WTC11 (cell line): ENCODE results near the gene ZCCHC2. TPM values are rescaled to one million over a fixed set of nuclear protein-coding genes. Genes with fewer than 3 reads are reported as not detected.

ENCODE experiments used
- ATAC-seq: fragments of 200-7000 bp; cut with Tn5 transposase; 2 replicates; pipeline ENCODE4 v1.10.0; 2021; ENCODE audit warnings: mild to moderate bottlenecking, moderate library complexity
- CTCF ChIA-PET: fragments of 300-600 bp; sonication (Branson Sonifier 250); formaldehyde crosslinking; loops from one replicate; lab custom pipeline; 2021; ENCODE audit warnings: antibody characterized with exemption; lab: Charles Lee
- POLR2A ChIA-PET: fragments of 350-600 bp; sonication (Branson Sonifier 250); formaldehyde crosslinking; loops from one replicate; lab custom pipeline; 2021; ENCODE audit warnings: antibody characterized with exemption; lab: Charles Lee
- DNase-seq: peaks from one replicate; pipeline ENCODE4 v3.0.0; 2021; ENCODE audit warnings: low spot score
- H3K27ac Mint-ChIP-seq: 2 replicates; pipeline ENCODE4 v1.8.0; 2021; ENCODE audit warnings: mixed read lengths
- H3K27me3 Mint-ChIP-seq: 2 replicates; pipeline ENCODE4 v1.8.0; 2021; ENCODE audit warnings: low read depth, mild to moderate bottlenecking, moderate library complexity, mixed read lengths
- H3K36me3 Mint-ChIP-seq: 2 replicates; pipeline ENCODE4 v1.8.0; 2021; ENCODE audit warnings: mixed read lengths
- H3K4me1 Mint-ChIP-seq: 2 replicates; pipeline ENCODE4 v1.8.0; 2022; ENCODE audit warnings: mixed read lengths
- H3K4me3 Mint-ChIP-seq: 2 replicates; pipeline ENCODE4 v1.8.0; 2021; ENCODE audit warnings: mild to moderate bottlenecking, moderate library complexity, mixed read lengths
- H3K9me3 Mint-ChIP-seq: 2 replicates; pipeline ENCODE4 v1.8.0; 2021; ENCODE audit warnings: mixed read lengths
- CTCF ChIP-seq: fragments of 200-600 bp; IDR thresholded peaks from 2 replicates; pipeline ENCODE4 v1.8.0; 2022; ENCODE audit warnings: antibody characterized with exemption
- ERG ChIP-seq: fragments of 250-450 bp; sonication (Bioruptor Pico); IDR thresholded peaks from 2 replicates; pipeline ENCODE4 v1.8.0; 2021; ENCODE audit warnings: mild to moderate bottlenecking
- ETV6 ChIP-seq: sonication (generic); formaldehyde crosslinking; IDR thresholded peaks from 2 replicates; pipeline ENCODE4 v1.8.1; 2022; ENCODE audit warnings: mild to moderate bottlenecking, missing genetic modification reagents
- HMGXB4 ChIP-seq: sonication (generic); formaldehyde crosslinking; IDR thresholded peaks from 2 replicates; pipeline ENCODE4 v1.8.1; 2023; ENCODE audit warnings: mild to moderate bottlenecking, moderate library complexity, missing genetic modification reagents
- KAT7 ChIP-seq: sonication (generic); formaldehyde crosslinking; IDR thresholded peaks from 2 replicates; pipeline ENCODE4 v1.8.1; 2023; ENCODE audit warnings: missing genetic modification reagents, mild to moderate bottlenecking, borderline replicate concordance
- NFATC4 ChIP-seq: fragments of 250-450 bp; sonication (Bioruptor Pico); IDR thresholded peaks from 2 replicates; pipeline ENCODE4 v1.9.0; 2021; ENCODE audit warnings: mild to moderate bottlenecking
- TEAD4 ChIP-seq: sonication (generic); formaldehyde crosslinking; IDR thresholded peaks from 2 replicates; pipeline ENCODE4 v1.8.0; 2022; ENCODE audit warnings: mild to moderate bottlenecking, missing genetic modification reagents
- ZBTB43 ChIP-seq: sonication (generic); formaldehyde crosslinking; IDR thresholded peaks from 2 replicates; pipeline ENCODE4 v1.8.1; 2023; ENCODE audit warnings: mild to moderate bottlenecking, missing genetic modification reagents
- ZMAT4 ChIP-seq: fragments of 250-450 bp; sonication (Bioruptor Pico); IDR thresholded peaks from 2 replicates; pipeline ENCODE4 v1.9.0; 2021; ENCODE audit warnings: mild to moderate bottlenecking
- ZNF219 ChIP-seq: sonication (generic); formaldehyde crosslinking; IDR thresholded peaks from 2 replicates; pipeline ENCODE4 v1.8.0; 2023; ENCODE audit warnings: missing genetic modification reagents, mild to moderate bottlenecking, borderline replicate concordance
- ZNF232 ChIP-seq: sonication (generic); formaldehyde crosslinking; IDR thresholded peaks from 2 replicates; pipeline ENCODE4 v1.8.0; 2022; ENCODE audit warnings: mild to moderate bottlenecking, missing genetic modification reagents
- ZNF281 ChIP-seq: sonication (generic); formaldehyde crosslinking; IDR thresholded peaks from 2 replicates; pipeline ENCODE4 v1.8.0; 2023; ENCODE audit warnings: mild to moderate bottlenecking, missing genetic modification reagents
- ZNF423 ChIP-seq: fragments of 250-450 bp; sonication (Bioruptor Pico); IDR thresholded peaks from 2 replicates; pipeline ENCODE4 v2.1.2; 2022; ENCODE audit warnings: mild to moderate bottlenecking, moderate library complexity
- total RNA-seq: library from RNA; stranded (reverse); gene quantifications from 3 replicates; pipeline ENCODE4 v1.2.3, GENCODE V29; 2021

The ZCCHC2 gene
- total RNA-seq, 1 experiment from 2014 or later = 18.8 TPM

GRCh38 chr18:62590799-62591590 lies 68.2 kb downstream of the ZCCHC2 start (continued):
- TF ChIP-seq TEAD4 (CRISPR knock-in tag) = no peak

- TF ChIP-seq ZBTB43 (CRISPR knock-in tag) = 0 out of 2 replicates have a peak, but pooled peaks have one; percentile 50
- no peak for TF ChIP-seq ZNF219
- no peak for TF ChIP-seq ZNF232 (CRISPR knock-in tag)
- peak; percentile 88 for TF ChIP-seq ZNF423 (CRISPR knock-in tag)
- TF ChIP-seq ERG (CRISPR knock-in tag) = no peak
- TF ChIP-seq HMGXB4 (CRISPR knock-in tag) = no peak; the same call in none of the 2 replicates
- no peak for TF ChIP-seq CTCF
- TF ChIP-seq ZNF281 (CRISPR knock-in tag) = 0 out of 2 replicates have a peak, but pooled peaks have one; percentile 22
- peak; percentile 45; the same call in 1 of the 2 replicates for TF ChIP-seq ETV6
- no peak for TF ChIP-seq NFATC4 (CRISPR knock-in tag)
- TF ChIP-seq KAT7 (CRISPR knock-in tag) = no peak
- TF ChIP-seq ZMAT4 = no peak
- ATAC-seq (peak; percentile 83), DNase-seq (peak; percentile 38)
- H3K4me1 Mint-ChIP-seq = 0 out of 2 replicates have a peak, but pooled peaks cover 4% of the 10 kb centered on the region
- CTCF ChIA-PET = interaction anchor here (0.6 to 0.9 kb wide), 5 partner anchors 12 to 385 kb away, joined by 3 to 4 read pairs (median 3); no protein-coding TSS in a partner anchor
- POLR2A ChIA-PET = no interaction called here
- H3K4me3 Mint-ChIP-seq = peak overlapping the region; percentile 69
- H3K27ac Mint-ChIP-seq = no peak overlapping the region
- H3K9me3 Mint-ChIP-seq = peaks cover 16% of the 10 kb centered on the region
- H3K27me3 Mint-ChIP-seq = peaks cover 49% of the 10 kb centered on the region
- peaks cover 11% of the 10 kb centered on the region for H3K36me3 Mint-ChIP-seq
These were observed 73.5 kb downstream of the ZCCHC2 start for GRCh38 chr18:62596145-62597005.
